ENCODE data around the gene GAS2.

- TF ChIP-seq CTCF (conservative IDR thresholded peaks at IDR 0.05 in 1 of 2, IDR thresholded peaks at IDR 0.05 in 1 of 2; ENCODE audit: low read depth in 1 of 2, low read length in 2 of 2) (no peak), EZH2 (IDR thresholded peaks at IDR 0.05; ENCODE audit: low read length, missing control alignments) (no peak)
These were observed 37.2 kb downstream of the GAS2 start for GRCh38 chr11:22703591-22703990.

Measured in fibroblast of lung (primary cell).